GM12892 (cell line): ENCODE data around the gene OR8H2.

Experiments
- POLR2A ChIP-seq: IDR thresholded peaks from 2 replicates; pipeline ENCODE4 v1.6.1; 2011; ENCODE audit warnings: low read depth, low read length, control low read depth
- POLR2AphosphoS5 ChIP-seq: IDR thresholded peaks from 2 replicates; pipeline ENCODE4 v1.6.1; 2011; ENCODE audit warnings: low read depth, low read length, control low read depth
- TAF1 ChIP-seq: IDR thresholded peaks from 2 replicates; pipeline ENCODE4 v1.6.1; 2011; ENCODE audit warnings: low read depth, mild to moderate bottlenecking, control low read depth, low read length, borderline replicate concordance

- no peak for TF ChIP-seq TAF1
- no peak for TF ChIP-seq POLR2AphosphoS5
- no peak for TF ChIP-seq POLR2A
Observed at GRCh38 chr11:56093008-56093407, 10.5 kb upstream of the OR8H2 start, which contains the start of gene OR8I2.
